ENCODE data around the gene ATPAF2. TPM values are rescaled to one million over a fixed set of nuclear protein-coding genes. Genes with fewer than 3 reads are reported as not detected.

ATPAF2 gene
- total RNA-seq, 1 experiment from 2014 or later: 46.1 TPM

DNA sequence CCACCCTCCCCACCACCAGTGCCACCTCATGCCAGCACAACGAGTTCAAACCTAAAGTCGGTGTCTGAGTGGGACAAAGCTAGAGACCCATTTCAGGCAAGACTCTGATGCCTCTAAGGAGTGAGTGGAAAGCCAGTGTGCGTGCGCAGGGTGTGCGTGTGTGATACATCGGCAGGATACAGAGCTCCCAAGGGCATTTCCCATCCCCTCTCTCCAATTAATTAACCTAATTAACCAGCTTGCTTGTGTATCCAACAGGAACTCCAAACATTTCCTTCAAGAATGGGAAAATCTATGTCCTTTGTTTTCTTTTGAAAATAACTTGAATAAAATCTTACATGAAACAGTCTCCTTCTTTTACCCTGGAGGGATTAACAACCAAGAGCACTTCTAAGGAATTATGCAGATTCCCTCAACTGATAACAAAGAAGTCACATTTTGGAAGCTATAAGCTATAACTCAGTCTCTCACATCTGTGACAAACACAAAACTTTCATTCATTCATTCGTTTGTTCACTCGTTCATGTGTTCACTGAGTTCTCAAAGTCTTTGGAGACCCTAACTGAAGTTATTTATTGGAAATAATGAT, 9.9 kb downstream of the ATPAF2 start:
- H3K4me1 ChIP-seq (ENCODE audit: control insufficient read depth in 1 of 2, insufficient read depth in 2 of 2, low read length in 2 of 2): peaks cover 0 to 29% of the 10 kb centered on the region in 2 experiments; a peak in 1 of 4 replicates
- ATAC-seq: no peak
- CTCF ChIA-PET: no interaction called here
- H3K9me3 ChIP-seq (ENCODE audit: control insufficient read depth in 1 of 2, insufficient read depth in 1 of 2, low read depth in 1 of 2, low read length in 2 of 2): no peaks in the 10 kb centered on the region
- no peak overlapping the region for H3K4me3 ChIP-seq (replicated peaks in 1 of 2; ENCODE audit: low read depth in 1 of 2, low read length in 2 of 2)
- no peak overlapping the region for H3K27ac ChIP-seq (ENCODE audit: low read depth, low read length)
- POLR2A ChIA-PET: no interaction called here
- H2AFZ ChIP-seq (ENCODE audit: low read depth, low read length, poor library complexity, severe bottlenecking): no peak overlapping the region
- H3K79me2 ChIP-seq (ENCODE audit: insufficient read depth, low read length): peaks cover 9% of the 10 kb centered on the region; the same call in 1 of the 2 replicates
- 0 out of 4 replicates have a peak, but pooled peaks cover 0 to 4% of the 10 kb centered on the region in 2 experiments for H3K36me3 ChIP-seq (ENCODE audit: control insufficient read depth in 1 of 2, insufficient read depth in 2 of 2, low read length in 2 of 2)
- no peaks in the 10 kb centered on the region for H3K27me3 ChIP-seq (ENCODE audit: insufficient read depth, low read length)
- H3K9ac ChIP-seq (ENCODE audit: low read length): no peak overlapping the region
- H3K4me2 ChIP-seq (ENCODE audit: low read length): no peak overlapping the region
- no TSS peak for BruUV-seq (replicated peaks)
- DNase-seq (ENCODE audit: low read depth, low spot score): no peak
- TF ChIP-seq ZNF274 (IDR thresholded peaks at IDR 0.05; ENCODE audit: low read depth, low read length) (no peak), ELF1 (IDR thresholded peaks at IDR 0.05; ENCODE audit: borderline replicate concordance, low read depth) (no peak), EZH2 (IDR thresholded peaks at IDR 0.05) (no peak), TCF7L2 (IDR thresholded peaks at IDR 0.05; ENCODE audit: borderline replicate concordance, extremely low read depth, insufficient read depth, insufficient read length) (no peak), POLR2A (IDR thresholded peaks at IDR 0.05; ENCODE audit: borderline replicate concordance, extremely low read depth, insufficient read depth, insufficient read length) (no peak), YY1 (IDR thresholded peaks at IDR 0.05; ENCODE audit: extremely low read depth, insufficient replicate concordance, low read depth, low read length) (no peak), SIN3A (IDR thresholded peaks at IDR 0.05; ENCODE audit: low read depth) (no peak), CEBPB (IDR thresholded peaks at IDR 0.05; ENCODE audit: low read depth) (no peak), FOSL1 (IDR thresholded peaks at IDR 0.05; ENCODE audit: low read depth) (no peak), RAD21 (IDR thresholded peaks at IDR 0.05; ENCODE audit: low read depth) (no peak), EGR1 (IDR thresholded peaks at IDR 0.05; ENCODE audit: low read depth) (no peak), ZFX (IDR thresholded peaks at IDR 0.05) (no peak), POLR2AphosphoS5 (IDR thresholded peaks at IDR 0.05; ENCODE audit: low read depth, low read length) (no peak), ZBTB33 (IDR thresholded peaks at IDR 0.05; ENCODE audit: extremely low read depth, insufficient replicate concordance, low read length) (no peak), MAX (IDR thresholded peaks at IDR 0.05) (no peak), CTCF (IDR thresholded peaks at IDR 0.05 in 2 of 3, conservative IDR thresholded peaks at IDR 0.05 in 1 of 3; ENCODE audit: borderline replicate concordance in 1 of 3, insufficient read depth in 1 of 3, low read depth in 2 of 3, low read length in 2 of 3) (no peak), SRF (IDR thresholded peaks at IDR 0.05; ENCODE audit: low read depth) (no peak), ATF3 (IDR thresholded peaks at IDR 0.05) (no peak)
- H4K20me1 ChIP-seq (ENCODE audit: insufficient read depth): no peaks in the 10 kb centered on the region
- intact Hi-C loops (cut with micrococcal nuclease): no loop called here
- H3K9me2 ChIP-seq (ENCODE audit: insufficient read depth): no peaks in the 10 kb centered on the region
- RAD21 ChIA-PET (ENCODE audit: low non-redundant PET in 1 of 2, low total read pairs in 2 of 2, uncharacterized antibody in 2 of 2, unreplicated experiment in 2 of 2): no interaction called here
